BJ (cell line): Measurements from ENCODE around the gene CIBAR2. TPM values are rescaled to one million over a fixed set of nuclear protein-coding genes. Genes with fewer than 3 reads are reported as not detected.

ENCODE experiments used
- CTCF ChIA-PET: fragments of 350-600 bp; formaldehyde crosslinking; extraction: SDS; loops from one replicate; lab custom pipeline; 2021; ENCODE audit warnings: antibody characterized with exemption, inconsistent platforms; lab: Yijun Ruan, JAX
- POLR2A ChIA-PET: fragments of 300-600 bp; sonication (Branson Sonifier 250); formaldehyde crosslinking; extraction: SDS; loops from one replicate; lab custom pipeline; 2021; ENCODE audit warnings: antibody characterized with exemption; lab: Charles Lee
- DNase-seq: peaks from one replicate; pipeline ENCODE4 v3.0.0-alpha.2; 2011; ENCODE audit warnings: low read depth
- H3K27me3 ChIP-seq: 2 replicates; pipeline ENCODE4 v1.6.0; 2011; ENCODE audit warnings: low read length; ENCODE audit not compliant: control insufficient read depth, insufficient read depth
- H3K36me3 ChIP-seq: 2 replicates; pipeline ENCODE4 v1.5.1; 2011; ENCODE audit warnings: low read length; ENCODE audit not compliant: control insufficient read depth, insufficient read depth
- H3K4me3 ChIP-seq: 2 replicates; pipeline ENCODE4 v1.5.1; 2011; ENCODE audit warnings: low read depth, mild to moderate bottlenecking, control low read depth, low read length
- CTCF ChIP-seq: IDR thresholded peaks from 2 replicates; pipeline ENCODE4 v1.5.1; 2011; ENCODE audit warnings: low read depth, mild to moderate bottlenecking, control low read depth, inconsistent platforms, low read length, moderate library complexity; ENCODE audit not compliant: insufficient read depth
- polyA plus RNA-seq: library from polyadenylated mRNA; depleted of rRNA; stranded (reverse); fragments of >200 nt; gene quantifications from 2 replicates; pipeline ENCODE4 v1.2.3, GENCODE V29; 2011

The CIBAR2 gene
- polyA plus RNA-seq, 1 experiment, result 0.05 TPM

- DNase-seq, result no peak
- POLR2A ChIA-PET, result no interaction called here
- Histone ChIP-seq H3K27me3 (no peaks in the 10 kb centered on the region), H3K4me3 (no peak overlapping the region), H3K36me3 (no peaks in the 10 kb centered on the region)
- no peak for TF ChIP-seq CTCF
- CTCF ChIA-PET, result interaction anchor here (1.2 kb wide), 1 partner anchor 28 kb away, joined by 3 read pairs; no protein-coding TSS in a partner anchor
Observed at GRCh38 chr16:85057948-85058347, 54.3 kb downstream of the CIBAR2 start.

GRCh38 chr16:85057212-85057889 lies 54.9 kb downstream of the CIBAR2 start:
- TF ChIP-seq CTCF, result 0 out of 2 replicates have a peak, but pooled peaks have one; percentile 17
- no peaks in the 10 kb centered on the region for H3K36me3 ChIP-seq
- CTCF ChIA-PET, result interaction anchor here (1.2 to 2.1 kb wide), 5 partner anchors 10 to 105 kb away, joined by 3 to 7 read pairs (median 4); no protein-coding TSS in a partner anchor
- no peak overlapping the region for H3K4me3 ChIP-seq
- no peaks in the 10 kb centered on the region for H3K27me3 ChIP-seq
- DNase-seq, result no peak
- POLR2A ChIA-PET, result no interaction called here

- H3K27me3 ChIP-seq, result no peaks in the 10 kb centered on the region
- CTCF ChIA-PET, result interaction anchor here (1.3 to 2.1 kb wide), 8 partner anchors 9 to 104 kb away, joined by 4 to 11 read pairs (median 5); partner anchors contain the start of gene KIAA0513
- H3K36me3 ChIP-seq, result no peaks in the 10 kb centered on the region
- 0 out of 2 replicates have a peak, but pooled peaks have one; percentile 41 for TF ChIP-seq CTCF
- H3K4me3 ChIP-seq, result no peak overlapping the region
- no peak for DNase-seq
- POLR2A ChIA-PET, result no interaction called here
Observed at GRCh38 chr16:85056211-85056748, 56.0 kb downstream of the CIBAR2 start.

- Histone ChIP-seq H3K36me3 (no peaks in the 10 kb centered on the region), H3K4me3 (peak overlapping the region; percentile 10), H3K27me3 (no peaks in the 10 kb centered on the region)
- ChIA-PET CTCF (interaction anchor here (1.3 to 2.1 kb wide), 8 partner anchors 9 to 103 kb away, joined by 4 to 11 read pairs (median 5); partner anchors contain the start of gene KIAA0513), POLR2A (interaction anchor here (0.7 kb wide), 1 partner anchor 502 kb away, joined by 3 read pairs; no protein-coding TSS in a partner anchor)
- no peak for TF ChIP-seq CTCF
- DNase-seq, result no peak
Observed at GRCh38 chr16:85055493-85056210, 56.6 kb downstream of the CIBAR2 start.
